Natural killer cell (primary cell): Measurements from ENCODE around the gene CMSS1. TPM values are rescaled to one million over a fixed set of nuclear protein-coding genes. Genes with fewer than 3 reads are reported as not detected.

ENCODE experiments used
- ATAC-seq, 3 donors: fragments of 150-1000 bp in 2 of 3; fragments of 200-7000 bp in 1 of 3; cut with Tn5 transposase; 1 replicate in 1 of 3; 2 replicates in 2 of 3; pipeline ENCODE4 v1.10.0; 2021; ENCODE audit warnings: mild to moderate bottlenecking in 2 of 3, moderate library complexity in 2 of 3
- DNase-seq, 2 donors: peaks; one replicate each; pipeline versions ENCODE4 v3.0.0 to v3.0.0-alpha.2; 2013 to 2021; ENCODE audit warnings: mixed read lengths in 1 of 2
- H3K27ac ChIP-seq: one replicate; pipeline ENCODE4 v1.5.1; 2013; ENCODE audit warnings: mild to moderate bottlenecking, low read length
- H3K27me3 ChIP-seq: one replicate; pipeline ENCODE4 v1.6.1; 2013; ENCODE audit warnings: low read length; ENCODE audit not compliant: control insufficient read depth, insufficient read depth
- H3K36me3 ChIP-seq: one replicate; pipeline ENCODE4 v1.6.1; 2013; ENCODE audit warnings: low read length; ENCODE audit not compliant: control insufficient read depth, insufficient read depth
- H3K4me1 ChIP-seq: one replicate; pipeline ENCODE4 v1.6.1; 2013; ENCODE audit warnings: low read length; ENCODE audit not compliant: control insufficient read depth, insufficient read depth
- H3K4me3 ChIP-seq: one replicate; pipeline ENCODE4 v1.5.1; 2013; ENCODE audit warnings: low read length
- H3K9me3 ChIP-seq: one replicate; pipeline ENCODE4 v1.6.1; 2013; ENCODE audit warnings: low read length; ENCODE audit not compliant: control insufficient read depth, insufficient read depth
- H3K27ac Mint-ChIP-seq, 2 donors: one replicate each; pipeline ENCODE4 v1.8.0; 2022; ENCODE audit warnings: mild to moderate bottlenecking in 2 of 2, mixed read lengths in 2 of 2, moderate library complexity in 1 of 2
- H3K27me3 Mint-ChIP-seq, 2 donors: one replicate each; pipeline ENCODE4 v1.8.0; 2022; ENCODE audit warnings: low read depth in 2 of 2, mixed read lengths in 2 of 2
- H3K36me3 Mint-ChIP-seq: one replicate; pipeline ENCODE4 v1.8.0; 2022; ENCODE audit warnings: mixed read lengths
- H3K4me1 Mint-ChIP-seq, 2 donors: one replicate each; pipeline ENCODE4 v1.8.0; 2022; ENCODE audit warnings: mixed read lengths in 2 of 2
- H3K4me3 Mint-ChIP-seq: one replicate; pipeline ENCODE4 v1.8.0; 2022; ENCODE audit warnings: mild to moderate bottlenecking, moderate library complexity, mixed read lengths
- H3K9me3 Mint-ChIP-seq, 2 donors: one replicate each; pipeline ENCODE4 v1.8.0; 2022; ENCODE audit warnings: mixed read lengths in 2 of 2
- WGBS: methylation state at CpG from one replicate; pipeline ENCODE4 v1.1.7; 2013; ENCODE audit warnings: missing lambda C conversion rate; ENCODE audit not compliant: insufficient coverage; 5-methylcytosine and 5-hydroxymethylcytosine counted together
- intact Hi-C: fragments of 100-400 bp; cut with micrococcal nuclease; formaldehyde crosslinking; loops from one replicate; pipeline ENCODE4 v1.14.2; 2022
- total RNA-seq, 4 donors: library from RNA; stranded (reverse); fragments of 120-200 nt in 1 of 4; gene quantifications; one replicate each; pipeline versions ENCODE4 v1.2.3 to v1.2.4, GENCODE V29; 2013 to 2022
- TF ChIP-seq, protein P1 (sequence below): fragments of 200-600 bp; IDR thresholded peaks from one replicate; pipeline ENCODE4 v1.8.0; 2022; ENCODE audit warnings: antibody characterized with exemption

The CMSS1 gene
- total RNA-seq, 3 donors from 2014 or later (not counting 1 experiment from before 2014, with no cell fraction given): 7.8 to 12.7 (median 9.2) TPM

GRCh38 chr3:99978221-99978620 lies 160.6 kb downstream of the CMSS1 start:
- Histone ChIP-seq H3K27ac (no peak overlapping the region), H3K27me3 (no peaks in the 10 kb centered on the region), H3K4me3 (no peak overlapping the region), H3K9me3 (no peaks in the 10 kb centered on the region), H3K36me3 (no peaks in the 10 kb centered on the region), H3K4me1 (no peaks in the 10 kb centered on the region)
- no peaks in the 10 kb centered on the region for H3K9me3 Mint-ChIP-seq
- H3K27ac Mint-ChIP-seq: no peak overlapping the region
- WGBS: 82% methylated on average over 1 of the region's 1 CpG
- H3K4me1 Mint-ChIP-seq: peaks cover 0 to 6% of the 10 kb centered on the region in 2 donors
- DNase-seq (no peak), ATAC-seq (no peak)
- TF ChIP-seq, protein P1, sequence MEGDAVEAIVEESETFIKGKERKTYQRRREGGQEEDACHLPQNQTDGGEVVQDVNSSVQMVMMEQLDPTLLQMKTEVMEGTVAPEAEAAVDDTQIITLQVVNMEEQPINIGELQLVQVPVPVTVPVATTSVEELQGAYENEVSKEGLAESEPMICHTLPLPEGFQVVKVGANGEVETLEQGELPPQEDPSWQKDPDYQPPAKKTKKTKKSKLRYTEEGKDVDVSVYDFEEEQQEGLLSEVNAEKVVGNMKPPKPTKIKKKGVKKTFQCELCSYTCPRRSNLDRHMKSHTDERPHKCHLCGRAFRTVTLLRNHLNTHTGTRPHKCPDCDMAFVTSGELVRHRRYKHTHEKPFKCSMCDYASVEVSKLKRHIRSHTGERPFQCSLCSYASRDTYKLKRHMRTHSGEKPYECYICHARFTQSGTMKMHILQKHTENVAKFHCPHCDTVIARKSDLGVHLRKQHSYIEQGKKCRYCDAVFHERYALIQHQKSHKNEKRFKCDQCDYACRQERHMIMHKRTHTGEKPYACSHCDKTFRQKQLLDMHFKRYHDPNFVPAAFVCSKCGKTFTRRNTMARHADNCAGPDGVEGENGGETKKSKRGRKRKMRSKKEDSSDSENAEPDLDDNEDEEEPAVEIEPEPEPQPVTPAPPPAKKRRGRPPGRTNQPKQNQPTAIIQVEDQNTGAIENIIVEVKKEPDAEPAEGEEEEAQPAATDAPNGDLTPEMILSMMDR: no peak
- H3K36me3 Mint-ChIP-seq: no peaks in the 10 kb centered on the region
- no peak overlapping the region for H3K4me3 Mint-ChIP-seq
- intact Hi-C loops: no loop called here
- no peaks in the 10 kb centered on the region for H3K27me3 Mint-ChIP-seq

GRCh38 chr3:99980606-99981005 lies 162.9 kb downstream of the CMSS1 start:
- TF ChIP-seq, protein P1: no peak
- no peak overlapping the region for H3K4me3 Mint-ChIP-seq
- H3K27me3 ChIP-seq: no peaks in the 10 kb centered on the region
- no peak overlapping the region for H3K27ac ChIP-seq
- no peaks in the 10 kb centered on the region for H3K9me3 Mint-ChIP-seq
- H3K36me3 Mint-ChIP-seq: no peaks in the 10 kb centered on the region
- no peak overlapping the region for H3K4me3 ChIP-seq
- H3K4me1 ChIP-seq: no peaks in the 10 kb centered on the region
- H3K36me3 ChIP-seq: no peaks in the 10 kb centered on the region
- no peak overlapping the region for H3K27ac Mint-ChIP-seq
- no peaks in the 10 kb centered on the region for H3K9me3 ChIP-seq
- ATAC-seq (no peak), DNase-seq (no peak)
- no peaks in the 10 kb centered on the region for H3K27me3 Mint-ChIP-seq
- H3K4me1 Mint-ChIP-seq: peaks cover 0 to 6% of the 10 kb centered on the region in 2 donors
- 96% methylated on average over 3 of the region's 3 CpGs for WGBS
- intact Hi-C loops: no loop called here

- Mint-ChIP-seq H3K4me1 (peaks cover 0 to 6% of the 10 kb centered on the region in 2 donors), H3K36me3 (no peaks in the 10 kb centered on the region), H3K4me3 (no peak overlapping the region), H3K9me3 (no peaks in the 10 kb centered on the region), H3K27ac (no peak overlapping the region), H3K27me3 (no peaks in the 10 kb centered on the region)
- intact Hi-C loops: no loop called here
- 96% methylated on average over 1 of the region's 1 CpG for WGBS
- DNase-seq: no peak
- no peaks in the 10 kb centered on the region for H3K4me1 ChIP-seq
- H3K27me3 ChIP-seq: no peaks in the 10 kb centered on the region
- no peak overlapping the region for H3K27ac ChIP-seq
- no peak overlapping the region for H3K4me3 ChIP-seq
- no peaks in the 10 kb centered on the region for H3K9me3 ChIP-seq
- ATAC-seq: no peak
- H3K36me3 ChIP-seq: no peaks in the 10 kb centered on the region
- TF ChIP-seq, protein P1: no peak
These were observed 163.5 kb downstream of the CMSS1 start for GRCh38 chr3:99981138-99981537.

DNA sequence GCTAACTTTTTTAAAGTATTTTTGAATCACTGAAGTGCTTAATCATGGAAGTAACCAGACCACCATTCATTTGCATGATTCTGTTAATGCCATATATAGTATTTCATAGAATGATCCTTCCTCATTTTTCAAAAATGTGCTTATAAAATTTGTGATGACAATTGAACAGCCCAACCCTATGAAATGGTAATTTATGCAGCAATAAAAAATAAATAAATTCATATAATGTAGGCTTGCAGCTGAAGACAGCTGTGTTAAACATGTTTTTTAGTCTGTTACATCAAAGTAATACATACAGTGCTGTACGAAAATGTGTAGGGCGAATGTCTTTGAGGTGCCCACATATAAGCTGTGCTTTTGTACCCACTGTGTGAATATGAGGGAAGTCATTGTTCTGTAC lies 165.0 kb downstream of the CMSS1 start:
- Histone ChIP-seq H3K27me3 (no peaks in the 10 kb centered on the region), H3K36me3 (no peaks in the 10 kb centered on the region), H3K27ac (no peak overlapping the region), H3K4me1 (no peaks in the 10 kb centered on the region), H3K9me3 (no peaks in the 10 kb centered on the region), H3K4me3 (no peak overlapping the region)
- no peak for DNase-seq
- ATAC-seq: no peak
- Mint-ChIP-seq H3K27ac (no peak overlapping the region), H3K27me3 (no peaks in the 10 kb centered on the region), H3K4me3 (no peak overlapping the region), H3K36me3 (no peaks in the 10 kb centered on the region), H3K9me3 (no peaks in the 10 kb centered on the region), H3K4me1 (no peaks in the 10 kb centered on the region)
- intact Hi-C loops: no loop called here
- 93% methylated on average over 2 of the region's 2 CpGs for WGBS
- TF ChIP-seq, protein P1: no peak
